GM23248 (cell line): ENCODE data around the gene AOPEP. TPM values are rescaled to one million over a fixed set of nuclear protein-coding genes. Genes with fewer than 3 reads are reported as not detected.

Experiments used
- DNase-seq: peaks from one replicate; pipeline ENCODE4 v3.0.0-alpha.2; 2015
- H2AFZ ChIP-seq: fragments of 200-600 bp; sonication (generic); 2 replicates; pipeline ENCODE4 v1.6.1; 2016; ENCODE audit warnings: antibody characterized with exemption
- H3F3A ChIP-seq: fragments of 200-600 bp; sonication (generic); 2 replicates; pipeline ENCODE4 v1.6.1; 2016; ENCODE audit warnings: mild to moderate bottlenecking, antibody characterized with exemption, mixed run types; ENCODE audit not compliant: insufficient read depth
- H3K27ac ChIP-seq: fragments of 200-600 bp; sonication (generic); 2 replicates; pipeline ENCODE4 v1.5.1; 2016; ENCODE audit warnings: mild to moderate bottlenecking
- H3K27me3 ChIP-seq: fragments of 200-600 bp; sonication (generic); replicated peaks from 2 replicates; pipeline ENCODE4 v1.6.1; 2016; ENCODE audit warnings: mild to moderate bottlenecking; ENCODE audit not compliant: insufficient read depth
- H3K36me3 ChIP-seq: fragments of 200-600 bp; sonication (generic); 2 replicates; pipeline ENCODE4 v1.6.1; 2016; ENCODE audit warnings: low read depth, mild to moderate bottlenecking
- H3K4me1 ChIP-seq: fragments of 200-600 bp; sonication (generic); 2 replicates; pipeline ENCODE4 v1.6.1; 2016; ENCODE audit warnings: mild to moderate bottlenecking; ENCODE audit not compliant: insufficient read depth
- H3K4me2 ChIP-seq: fragments of 200-600 bp; sonication (generic); one replicate; pipeline ENCODE4 v1.6.1; 2016; ENCODE audit warnings: mild to moderate bottlenecking; ENCODE audit not compliant: unreplicated experiment
- H3K4me3 ChIP-seq: fragments of 200-600 bp; sonication (generic); 2 replicates; pipeline ENCODE4 v1.5.1; 2016; ENCODE audit warnings: mild to moderate bottlenecking
- H3K79me2 ChIP-seq: fragments of 200-600 bp; sonication (generic); 2 replicates; pipeline ENCODE4 v1.6.1; 2016; ENCODE audit warnings: mild to moderate bottlenecking; ENCODE audit not compliant: insufficient read depth
- H3K9ac ChIP-seq: fragments of 200-600 bp; sonication (generic); 2 replicates; pipeline ENCODE4 v1.6.1; 2016; ENCODE audit warnings: mild to moderate bottlenecking
- H3K9me2 ChIP-seq: fragments of 200-600 bp; sonication (generic); 2 replicates; pipeline ENCODE4 v1.6.1; 2016; ENCODE audit warnings: mixed run types, mild to moderate bottlenecking, moderate library complexity; ENCODE audit not compliant: insufficient read depth
- H3K9me3 ChIP-seq: fragments of 200-600 bp; sonication (generic); one replicate; pipeline ENCODE4 v1.6.1; 2017; ENCODE audit warnings: low read depth
- H4K20me1 ChIP-seq: fragments of 200-600 bp; sonication (generic); 2 replicates; pipeline ENCODE4 v1.6.0; 2016; ENCODE audit not compliant: insufficient read depth
- EZH2 ChIP-seq: fragments of 200-600 bp; sonication (generic); IDR thresholded peaks from 2 replicates; pipeline ENCODE4 v1.6.1; 2018; ENCODE audit warnings: antibody characterized with exemption, mild to moderate bottlenecking; ENCODE audit not compliant: insufficient read depth, poor library complexity, severe bottlenecking
- EZH2phosphoT487 ChIP-seq: fragments of 200-600 bp; sonication (generic); IDR thresholded peaks from 2 replicates; pipeline ENCODE4 v1.6.1; 2018; ENCODE audit warnings: antibody characterized with exemption, moderate library complexity, mild to moderate bottlenecking, low read depth; ENCODE audit not compliant: insufficient read depth
- WGBS, 2 experiments: methylation state at CpG; one replicate each; pipeline ENCODE4 v1.1.6; 2015 to 2017; ENCODE audit warnings: low lambda C conversion rate in 2 of 2, low coverage in 1 of 2; ENCODE audit errors: missing lambda C conversion rate in 2 of 2; 5-methylcytosine and 5-hydroxymethylcytosine counted together
- in situ Hi-C: fragments of 300-500 bp; cut with MboI; formaldehyde crosslinking; loops from 2 replicates; pipeline ENCODE4 v1.15.0; 2020
- polyA plus RNA-seq: library from polyadenylated mRNA; unstranded; fragments of >200 nt; fragmentation: Nextera tagmentation; extraction: Ambion mirVana; gene quantifications from 2 replicates; pipeline ENCODE4 v1.2.1, GENCODE V29; 2016
- total RNA-seq: library from RNA; depleted of rRNA; stranded (reverse); fragments of >200 nt; shearing (Covaris generic); gene quantifications from 2 replicates; pipeline ENCODE4 v1.2.3, GENCODE V29; 2014

The AOPEP gene
- total and polyA plus RNA-seq, 2 experiments from 2014 or later, result 90.0 to 120 TPM

GRCh38 chr9:95010431-95010838, 283.9 kb downstream of the AOPEP start:
- H3K4me2 ChIP-seq, result peak overlapping the region; percentile 99
- H3K9ac ChIP-seq, result no peak overlapping the region
- H3K9me3 ChIP-seq, result no peaks in the 10 kb centered on the region
- H3K79me2 ChIP-seq, result peaks cover 100% of the 10 kb centered on the region
- H3K9me2 ChIP-seq, result no peaks in the 10 kb centered on the region
- H3K27ac ChIP-seq, result peak overlapping the region; percentile 10; the same call in 1 of the 2 replicates
- no peaks in the 10 kb centered on the region for H4K20me1 ChIP-seq
- 91 to 92% methylated on average over 5 of the region's 5 CpGs for WGBS, 2 experiments
- H3K27me3 ChIP-seq, result no peaks in the 10 kb centered on the region
- H3K4me3 ChIP-seq, result 0 out of 2 replicates have a peak overlapping the region, but pooled peaks have one; percentile 6
- no peak overlapping the region for H2AFZ ChIP-seq
- H3F3A ChIP-seq, result peaks cover 77% of the 10 kb centered on the region
- H3K4me1 ChIP-seq, result peaks cover 64% of the 10 kb centered on the region
- DNase-seq, result no peak
- TF ChIP-seq EZH2 (no peak), EZH2phosphoT487 (no peak)
- H3K36me3 ChIP-seq, result peaks cover 70% of the 10 kb centered on the region
- in situ Hi-C loops, result loop anchor here (25.0 kb wide), 1 partner anchor 223 kb away; no protein-coding TSS in a partner anchor

GRCh38 chr9:95012035-95012708, 285.7 kb downstream of the AOPEP start:
- Histone ChIP-seq H3K4me3 (peak overlapping the region; percentile 11), H3K4me2 (peak overlapping the region; percentile 43), H3K36me3 (peaks cover 74% of the 10 kb centered on the region), H3F3A (peaks cover 77% of the 10 kb centered on the region), H3K79me2 (peaks cover 100% of the 10 kb centered on the region), H3K9me2 (no peaks in the 10 kb centered on the region), H3K9ac (peak overlapping the region; percentile 39), H4K20me1 (no peaks in the 10 kb centered on the region), H3K27ac (peak overlapping the region; percentile 35), H3K27me3 (no peaks in the 10 kb centered on the region), H2AFZ (no peak overlapping the region), H3K9me3 (no peaks in the 10 kb centered on the region), H3K4me1 (peaks cover 74% of the 10 kb centered on the region)
- DNase-seq, result peak; percentile 36
- TF ChIP-seq EZH2, result no peak
- no peak for TF ChIP-seq EZH2phosphoT487
- WGBS, 2 experiments, result 30% methylated on average over 7 of the region's 7 CpGs
- in situ Hi-C loops, result loop anchor here (25.0 kb wide), 1 partner anchor 225 kb away; no protein-coding TSS in a partner anchor

DNA sequence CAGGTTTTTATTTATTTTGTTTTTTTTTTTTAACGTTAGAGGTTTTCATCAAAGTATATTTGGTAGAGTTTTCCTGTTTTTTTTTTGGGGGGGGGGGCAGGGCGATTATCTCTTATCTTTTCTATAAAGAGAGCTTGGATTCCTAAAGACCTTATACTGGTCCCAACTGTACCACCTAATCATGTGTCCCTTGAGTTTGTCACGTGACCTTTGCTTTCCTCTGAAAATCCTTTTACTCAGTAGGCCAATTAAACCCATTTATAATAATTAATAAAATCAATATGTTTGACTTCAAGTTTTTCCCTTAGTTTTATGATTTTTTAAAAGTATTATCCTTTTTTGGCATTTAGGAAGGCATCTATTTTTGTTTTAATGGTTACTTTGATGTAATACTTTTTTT, 286.4 kb downstream of the AOPEP start:
- Histone ChIP-seq H3K9ac (0 out of 2 replicates have a peak overlapping the region, but pooled peaks have one; percentile 8), H3K27me3 (no peaks in the 10 kb centered on the region), H3K79me2 (peaks cover 100% of the 10 kb centered on the region), H2AFZ (no peak overlapping the region), H3K27ac (peak overlapping the region; percentile 47), H3K36me3 (peaks cover 74% of the 10 kb centered on the region), H3K9me3 (no peaks in the 10 kb centered on the region), H3F3A (peaks cover 77% of the 10 kb centered on the region), H3K4me1 (peaks cover 77% of the 10 kb centered on the region), H3K4me2 (peak overlapping the region; percentile 43), H3K9me2 (no peaks in the 10 kb centered on the region), H4K20me1 (no peaks in the 10 kb centered on the region), H3K4me3 (no peak overlapping the region)
- DNase-seq, result no peak
- TF ChIP-seq EZH2phosphoT487, result no peak
- TF ChIP-seq EZH2, result no peak
- in situ Hi-C loops, result loop anchor here (25.0 kb wide), 1 partner anchor 226 kb away; no protein-coding TSS in a partner anchor
- 74 to 77% methylated on average over 2 to 3 of the region's 3 CpGs for WGBS, 2 experiments

DNA sequence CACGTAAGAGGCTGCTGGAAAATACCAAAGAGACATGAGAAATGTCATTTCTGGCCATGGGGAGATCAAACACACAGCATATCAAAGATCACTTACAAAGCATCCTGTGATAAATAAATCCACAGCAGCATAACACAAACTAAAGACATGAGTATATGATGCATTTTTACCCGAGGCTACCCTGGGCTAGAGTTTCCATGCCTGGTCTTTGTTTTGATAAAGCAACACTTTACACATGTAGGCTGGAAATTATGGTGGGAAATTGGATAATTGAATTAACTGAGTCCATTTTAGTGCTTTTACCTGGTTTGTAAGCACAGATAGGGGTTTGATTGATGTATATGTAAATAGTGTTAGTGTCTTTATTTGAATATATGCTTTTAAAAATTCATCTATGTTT, 288.4 kb downstream of the AOPEP start:
- peaks cover 78% of the 10 kb centered on the region for H3F3A ChIP-seq
- H3K4me3 ChIP-seq, result no peak overlapping the region
- in situ Hi-C loops, result loop anchor here (25.0 kb wide), 1 partner anchor 228 kb away; no protein-coding TSS in a partner anchor
- no peak for DNase-seq
- H3K36me3 ChIP-seq, result peaks cover 69% of the 10 kb centered on the region
- WGBS, 2 experiments, result 98% methylated on average over 2 of the region's 2 CpGs
- no peak overlapping the region for H2AFZ ChIP-seq
- H3K4me1 ChIP-seq, result peaks cover 75% of the 10 kb centered on the region
- H4K20me1 ChIP-seq, result no peaks in the 10 kb centered on the region
- peaks cover 94% of the 10 kb centered on the region for H3K79me2 ChIP-seq
- peak overlapping the region; percentile 47 for H3K27ac ChIP-seq
- TF ChIP-seq EZH2phosphoT487 (no peak), EZH2 (no peak)
- H3K4me2 ChIP-seq, result no peak overlapping the region
- no peaks in the 10 kb centered on the region for H3K9me3 ChIP-seq
- H3K9me2 ChIP-seq, result no peaks in the 10 kb centered on the region
- H3K9ac ChIP-seq, result no peak overlapping the region
- no peaks in the 10 kb centered on the region for H3K27me3 ChIP-seq
